ENCODE data around the gene MYG1. TPM values are rescaled to one million over a fixed set of nuclear protein-coding genes. Genes with fewer than 3 reads are reported as not detected.

Gene MYG1
- total RNA-seq, 1 experiment from 2014 or later: 91.8 TPM

GRCh38 chr12:53290661-53291060 is 8.8 kb upstream of the MYG1 start:
- no peak overlapping the region for H2BK5ac ChIP-seq (ENCODE audit: insufficient read length, low read length)
- WGBS (ENCODE audit: extremely low coverage, insufficient read length, low lambda C conversion rate): no CpG with 5 or more reads among the region's 9 CpGs

More at GRCh38 chr12:53290661-53291060, 8.8 kb upstream of the MYG1 start:
- Histone ChIP-seq H3K14ac (ENCODE audit: insufficient read depth, low read length) (no peak overlapping the region), H3K9ac (ENCODE audit: extremely low read depth, insufficient read length, low read length) (no peak overlapping the region), H3K56ac (ENCODE audit: insufficient read length, low read depth, low read length) (no peak overlapping the region), H3K27ac (ENCODE audit: insufficient read length, low read depth, low read length) (no peak overlapping the region), H3K79me1 (ENCODE audit: insufficient read depth, low read depth, low read length, poor library complexity, severe bottlenecking) (no peaks in the 10 kb centered on the region), H3K4ac (ENCODE audit: low read depth, low read length) (no peak overlapping the region), H4K91ac (ENCODE audit: insufficient read length, low read depth, low read length) (no peak overlapping the region), H3K9me3 (ENCODE audit: control insufficient read depth, low read depth, low read length) (no peaks in the 10 kb centered on the region), H4K20me1 (ENCODE audit: control insufficient read depth, insufficient read depth, insufficient read length) (no peaks in the 10 kb centered on the region), H2AK5ac (ENCODE audit: insufficient read length, low read length) (no peak overlapping the region), H3K23ac (ENCODE audit: insufficient read length, low read depth, low read length) (no peak overlapping the region), H3K23me2 (ENCODE audit: insufficient read length, low read depth, low read length, poor library complexity, severe bottlenecking) (no peaks in the 10 kb centered on the region), H3K27me3 (ENCODE audit: insufficient read depth, low read length) (no peaks in the 10 kb centered on the region), H2BK20ac (ENCODE audit: low read depth, low read length, poor library complexity, severe bottlenecking) (no peak overlapping the region), H2BK120ac (ENCODE audit: low read depth, low read length, poor library complexity, severe bottlenecking) (no peak overlapping the region), H3K4me1 (ENCODE audit: insufficient read depth, low read length) (no peaks in the 10 kb centered on the region), H4K8ac (replicated peaks; ENCODE audit: insufficient read length, low read depth, low read length) (no peak overlapping the region), H2AFZ (ENCODE audit: low read length) (no peak overlapping the region), H3T11ph (ENCODE audit: low read length) (no peak overlapping the region), H2BK12ac (ENCODE audit: insufficient read length, low read depth, low read length) (no peak overlapping the region), H3K18ac (ENCODE audit: insufficient read length, low read depth, low read length) (no peak overlapping the region), H4K5ac (ENCODE audit: insufficient read length, low read depth, low read length) (no peak overlapping the region), H3K79me2 (ENCODE audit: insufficient read depth, low read length) (peaks cover under 1% of the 10 kb centered on the region; the same call in 1 of the 2 replicates), H3K4me2 (ENCODE audit: insufficient read depth, insufficient read length, low read length) (no peak overlapping the region), H2BK15ac (ENCODE audit: low read depth, low read length) (no peak overlapping the region)
- H3K27ac Mint-ChIP-seq: no peak overlapping the region
- H3K27me3 Mint-ChIP-seq (ENCODE audit: low read depth): no peaks in the 10 kb centered on the region
- no peak for DNase-seq
- no peak for TF ChIP-seq CTCF (conservative IDR thresholded peaks at IDR 0.05)
- peaks cover 0 to 5% of the 10 kb centered on the region in 2 experiments; a peak in 1 of 4 replicates for H3K4me1 Mint-ChIP-seq
- peaks cover 42 to 65% (median 63%) of the 10 kb centered on the region in 3 experiments for H3K36me3 Mint-ChIP-seq (ENCODE audit: insufficient read depth in 1 of 3, low read depth in 3 of 3)
- H3K9me3 Mint-ChIP-seq: no peaks in the 10 kb centered on the region
- no peak overlapping the region for H3K4me3 Mint-ChIP-seq

All from H9 (cell line).